Upper lobe of right lung (tissue), 1 donor: Measurements from ENCODE around the gene KRTAP9-7. TPM values are rescaled to one million over a fixed set of nuclear protein-coding genes. Genes with fewer than 3 reads are reported as not detected.

Source experiments
- ATAC-seq: fragments of 200-7000 bp; cut with Tn5 transposase; one replicate; pipeline ENCODE4 v1.9.1; 2020; ENCODE audit warnings: mild to moderate bottlenecking, moderate library complexity
- DNase-seq: peaks from one replicate; pipeline ENCODE4 v3.0.0-alpha.2; 2020
- H3K27ac ChIP-seq: fragments of 200-600 bp; one replicate; pipeline ENCODE4 v1.8.0; 2022
- H3K27me3 ChIP-seq: fragments of 200-600 bp; one replicate; pipeline ENCODE4 v1.8.0; 2022; ENCODE audit warnings: mild to moderate bottlenecking
- H3K36me3 ChIP-seq: fragments of 200-600 bp; one replicate; pipeline ENCODE4 v1.8.0; 2022
- H3K4me1 ChIP-seq: fragments of 200-600 bp; one replicate; pipeline ENCODE4 v1.8.0; 2022
- H3K4me3 ChIP-seq: fragments of 200-600 bp; one replicate; pipeline ENCODE4 v1.8.0; 2022; ENCODE audit warnings: mild to moderate bottlenecking
- H3K9me3 ChIP-seq: fragments of 200-600 bp; one replicate; pipeline ENCODE4 v1.8.0; 2022
- intact Hi-C: fragments of 100-400 bp; cut with DNase I; formaldehyde crosslinking; loops from one replicate; pipeline ENCODE4 v1.11.0; 2022
- total RNA-seq: library from RNA; stranded (reverse); fragmentation: NEBNext Ultra II Directional; extraction: Animal tissue kit (Norgen Biotek cat#: 25700); gene quantifications from one replicate; pipeline ENCODE4 v1.2.1, GENCODE V29; 2021
- TF ChIP-seq, protein P1 (sequence below): fragments of 200-600 bp; IDR thresholded peaks from one replicate; pipeline ENCODE4 v1.8.0; 2022; ENCODE audit warnings: antibody characterized with exemption
- donor health status: DM: no; HTN: yes; CAD: no; lungs with severe emphysema.

The KRTAP9-7 gene
- total RNA-seq, 1 donor from 2014 or later, result not detected

DNA sequence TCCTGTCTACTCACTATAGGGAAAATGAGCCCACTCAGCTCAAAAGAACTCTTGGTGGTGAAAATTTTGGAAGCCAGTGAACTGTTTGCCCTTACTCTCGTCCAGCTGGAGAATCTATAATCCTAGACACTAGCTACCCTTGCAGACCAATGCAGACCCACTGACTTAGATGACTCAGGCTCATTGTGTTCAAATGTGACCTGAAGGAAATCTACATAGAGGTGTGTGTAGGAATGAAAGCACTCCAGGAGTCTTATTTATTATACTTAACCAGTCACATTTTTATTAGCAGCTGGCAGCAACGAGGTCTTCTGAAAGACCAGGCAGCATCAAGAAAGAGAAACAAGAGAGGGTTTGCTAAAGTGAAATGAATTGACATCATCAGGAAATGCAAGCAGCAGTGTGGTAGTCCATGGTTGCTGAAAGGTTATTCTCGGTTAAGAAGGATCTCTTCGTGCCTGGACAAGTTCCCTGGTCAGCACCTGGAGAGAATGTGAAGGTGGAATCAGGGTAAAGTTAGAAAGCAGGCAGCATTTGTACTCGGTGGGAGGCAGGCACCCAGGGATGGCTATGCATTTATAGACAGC is 25.8 kb downstream of the KRTAP9-7 start:
- Histone ChIP-seq H3K4me3 (no peak overlapping the region), H3K9me3 (no peaks in the 10 kb centered on the region), H3K27me3 (no peaks in the 10 kb centered on the region), H3K36me3 (no peaks in the 10 kb centered on the region), H3K4me1 (no peaks in the 10 kb centered on the region), H3K27ac (no peak overlapping the region)
- DNase-seq (no peak), ATAC-seq (no peak)
- intact Hi-C loops, result no loop called here
- TF ChIP-seq, protein P1, sequence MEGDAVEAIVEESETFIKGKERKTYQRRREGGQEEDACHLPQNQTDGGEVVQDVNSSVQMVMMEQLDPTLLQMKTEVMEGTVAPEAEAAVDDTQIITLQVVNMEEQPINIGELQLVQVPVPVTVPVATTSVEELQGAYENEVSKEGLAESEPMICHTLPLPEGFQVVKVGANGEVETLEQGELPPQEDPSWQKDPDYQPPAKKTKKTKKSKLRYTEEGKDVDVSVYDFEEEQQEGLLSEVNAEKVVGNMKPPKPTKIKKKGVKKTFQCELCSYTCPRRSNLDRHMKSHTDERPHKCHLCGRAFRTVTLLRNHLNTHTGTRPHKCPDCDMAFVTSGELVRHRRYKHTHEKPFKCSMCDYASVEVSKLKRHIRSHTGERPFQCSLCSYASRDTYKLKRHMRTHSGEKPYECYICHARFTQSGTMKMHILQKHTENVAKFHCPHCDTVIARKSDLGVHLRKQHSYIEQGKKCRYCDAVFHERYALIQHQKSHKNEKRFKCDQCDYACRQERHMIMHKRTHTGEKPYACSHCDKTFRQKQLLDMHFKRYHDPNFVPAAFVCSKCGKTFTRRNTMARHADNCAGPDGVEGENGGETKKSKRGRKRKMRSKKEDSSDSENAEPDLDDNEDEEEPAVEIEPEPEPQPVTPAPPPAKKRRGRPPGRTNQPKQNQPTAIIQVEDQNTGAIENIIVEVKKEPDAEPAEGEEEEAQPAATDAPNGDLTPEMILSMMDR, result no peak

DNA sequence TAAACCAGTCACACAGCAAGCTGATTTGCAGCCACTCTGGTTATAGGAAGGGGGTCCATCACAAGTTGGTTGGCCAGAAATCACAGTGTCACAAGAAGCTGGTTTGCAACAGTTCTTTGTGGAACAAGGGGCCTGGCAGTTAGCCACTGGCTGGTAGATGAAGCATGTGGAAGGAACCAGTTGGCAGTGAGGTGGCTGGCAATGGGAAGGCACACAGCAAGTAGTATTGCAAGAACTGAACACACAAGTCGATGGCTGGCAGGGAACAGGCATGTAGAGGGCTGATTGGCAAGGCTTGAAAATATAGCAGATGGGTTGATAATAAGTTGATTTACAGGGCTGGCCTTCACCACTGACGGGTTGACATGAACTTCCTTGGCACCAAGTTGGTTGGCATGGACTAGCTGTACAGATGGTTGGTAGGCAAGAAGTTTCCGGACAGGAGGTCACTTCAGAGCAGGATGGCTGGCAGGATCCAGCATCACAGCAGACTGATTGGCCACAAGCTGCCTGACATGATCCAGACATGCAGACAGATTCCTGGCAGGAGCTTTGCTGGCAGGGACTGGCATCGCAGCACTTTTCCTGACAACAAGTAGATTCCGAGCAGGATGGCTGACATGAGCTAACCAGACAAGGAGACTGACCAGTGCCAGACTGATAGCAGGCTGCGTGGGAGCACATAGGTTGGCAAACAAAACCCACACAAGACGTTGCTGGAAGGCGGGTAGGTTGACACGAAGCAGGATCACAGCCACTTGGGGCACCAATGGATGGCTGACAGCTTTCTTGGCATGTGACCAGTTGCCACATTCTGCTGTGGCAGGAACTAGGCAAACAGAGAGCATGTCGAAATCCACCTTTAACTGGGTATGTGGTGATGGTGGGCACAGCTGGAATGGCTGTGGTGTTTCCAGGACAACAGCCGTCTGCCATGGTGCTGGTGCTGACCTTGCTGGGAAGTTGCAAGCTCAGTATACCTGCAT is 26.7 kb downstream of the KRTAP9-7 start, which contains the start of gene KRTAP29-1:
Gene KRTAP29-1, minus strand, starts transcription at position 936 of the 986 bp plus-strand sequence. Its CDS starts 0 bp downstream, at position 936.
- Histone ChIP-seq H3K36me3 (no peaks in the 10 kb centered on the region), H3K4me3 (no peak within 1 kb of the TSS), H3K27ac (no peak within 1 kb of the TSS), H3K9me3 (no peaks in the 10 kb centered on the region), H3K4me1 (no peaks in the 10 kb centered on the region), H3K27me3 (no peaks in the 10 kb centered on the region)
- DNase-seq (no peak), ATAC-seq (peak; percentile 38)
- TF ChIP-seq, protein P1, result no peak
- intact Hi-C loops, result no loop called here

- H3K9me3 ChIP-seq, result no peaks in the 10 kb centered on the region
- intact Hi-C loops, result no loop called here
These were observed 27.5 kb downstream of the KRTAP9-7 start for GRCh38 chr17:41302981-41303380.

DNA sequence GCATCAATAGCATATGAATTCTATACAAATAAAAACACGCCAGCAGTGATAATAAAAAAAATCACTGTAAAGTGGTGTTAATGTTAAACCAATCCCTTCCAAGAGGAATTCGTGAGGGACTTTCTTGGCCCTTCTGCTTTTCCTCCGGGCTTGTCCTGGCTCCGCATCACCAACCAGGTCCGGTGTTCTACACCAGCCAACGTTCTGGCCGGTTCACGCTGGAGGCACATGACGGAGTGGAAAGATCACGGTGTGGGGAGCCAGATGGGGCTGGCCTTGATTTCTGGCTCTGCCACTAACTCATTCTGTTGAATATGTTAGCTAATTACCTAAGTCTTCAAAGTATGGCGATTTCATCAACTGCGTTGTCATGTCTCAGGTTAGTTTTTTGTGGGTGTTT is 28.6 kb downstream of the KRTAP9-7 start:
- Histone ChIP-seq H3K4me3 (no peak overlapping the region), H3K27ac (no peak overlapping the region), H3K9me3 (no peaks in the 10 kb centered on the region), H3K36me3 (no peaks in the 10 kb centered on the region), H3K27me3 (no peaks in the 10 kb centered on the region), H3K4me1 (peaks cover under 1% of the 10 kb centered on the region)
- no peak for ATAC-seq
- no peak for DNase-seq
- intact Hi-C loops, result no loop called here
- TF ChIP-seq, protein P1, result no peak

More at GRCh38 chr17:41302981-41303380, 27.5 kb downstream of the KRTAP9-7 start:
- TF ChIP-seq, protein P1, result no peak
- DNase-seq (no peak), ATAC-seq (no peak)
- Histone ChIP-seq H3K4me3 (no peak overlapping the region), H3K27ac (no peak overlapping the region), H3K27me3 (no peaks in the 10 kb centered on the region), H3K36me3 (no peaks in the 10 kb centered on the region), H3K4me1 (no peaks in the 10 kb centered on the region)

DNA sequence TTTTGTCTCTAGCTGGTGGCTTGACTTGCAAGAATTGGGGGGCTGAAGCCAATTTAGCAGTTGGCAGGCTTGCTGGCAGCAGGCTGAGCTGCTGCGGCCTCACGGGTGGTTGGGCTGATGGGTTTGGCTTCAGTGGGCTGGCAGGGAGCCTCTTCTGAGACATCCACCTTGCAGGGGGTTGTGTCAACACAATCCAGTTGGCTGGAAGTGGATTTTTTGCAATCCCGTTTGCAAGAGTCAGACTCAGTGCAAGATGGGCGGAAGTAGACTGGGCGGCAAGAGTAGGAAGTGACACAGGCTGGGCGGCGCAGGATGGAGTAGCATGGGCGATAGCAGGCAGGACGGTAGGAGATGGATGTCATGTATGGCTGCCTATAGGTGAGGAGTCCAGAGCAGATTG is 32.1 kb downstream of the KRTAP9-7 start:
- H3K4me3 ChIP-seq, result no peak overlapping the region
- DNase-seq, result peak; percentile 65
- H3K36me3 ChIP-seq, result no peaks in the 10 kb centered on the region
- peaks cover 3% of the 10 kb centered on the region for H3K4me1 ChIP-seq
- intact Hi-C loops, result no loop called here
- peak overlapping the region; percentile 24 for H3K27ac ChIP-seq
- H3K27me3 ChIP-seq, result no peaks in the 10 kb centered on the region
- peak; percentile 60 for ATAC-seq
- TF ChIP-seq, protein P1, result no peak
- H3K9me3 ChIP-seq, result no peaks in the 10 kb centered on the region
